Trophoblast cell (in vitro differentiated cells and primary cell): ENCODE measurements around the gene MIF.

Experiments used
- DNase-seq, 2 donors: peaks; one replicate each; pipeline ENCODE4 v3.0.0-alpha.2; 2016
- H2AFZ ChIP-seq: 2 replicates; pipeline ENCODE4 v1.6.1; 2013; ENCODE audit warnings: low read length, moderate library complexity, mild to moderate bottlenecking; ENCODE audit not compliant: insufficient read depth, poor library complexity
- H2AK5ac ChIP-seq: 2 replicates; pipeline ENCODE4 v1.6.1; 2013; ENCODE audit warnings: mild to moderate bottlenecking, low read length
- H2BK120ac ChIP-seq: 2 replicates; pipeline ENCODE4 v1.6.1; 2013; ENCODE audit warnings: low read length, mild to moderate bottlenecking, moderate library complexity; ENCODE audit not compliant: insufficient read depth, poor library complexity
- H2BK12ac ChIP-seq: 2 replicates; pipeline ENCODE4 v1.6.1; 2013; ENCODE audit warnings: mild to moderate bottlenecking, low read length, moderate library complexity
- H2BK5ac ChIP-seq: 2 replicates; pipeline ENCODE4 v1.6.1; 2013; ENCODE audit warnings: low read length, low read depth, moderate library complexity, mild to moderate bottlenecking; ENCODE audit not compliant: poor library complexity
- H3K14ac ChIP-seq: 2 replicates; pipeline ENCODE4 v1.6.1; 2013; ENCODE audit warnings: mild to moderate bottlenecking, low read length
- H3K18ac ChIP-seq: 2 replicates; pipeline ENCODE4 v1.6.1; 2013; ENCODE audit warnings: mild to moderate bottlenecking, low read length
- H3K23ac ChIP-seq: 2 replicates; pipeline ENCODE4 v1.6.1; 2013; ENCODE audit warnings: low read length
- H3K27ac ChIP-seq: 2 replicates; pipeline ENCODE4 v1.5.1; 2013; ENCODE audit warnings: low read depth, mild to moderate bottlenecking, inconsistent platforms, low read length, moderate library complexity
- H3K27me3 ChIP-seq: 2 replicates; pipeline ENCODE4 v1.6.1; 2013; ENCODE audit warnings: inconsistent platforms, mild to moderate bottlenecking, low read length, moderate library complexity; ENCODE audit not compliant: insufficient read depth
- H3K36me3 ChIP-seq, 2 experiments: 1 replicate in 1 of 2; 2 replicates in 1 of 2; pipeline ENCODE4 v1.6.1; 2013; ENCODE audit warnings: low read length in 2 of 2, mild to moderate bottlenecking in 2 of 2, moderate library complexity in 1 of 2; ENCODE audit not compliant: insufficient read depth in 2 of 2, control insufficient read depth in 1 of 2
- H3K4ac ChIP-seq: 2 replicates; pipeline ENCODE4 v1.6.1; 2013; ENCODE audit warnings: low read depth, mild to moderate bottlenecking, low read length, moderate library complexity
- H3K4me1 ChIP-seq, 2 experiments: 1 replicate in 1 of 2; 2 replicates in 1 of 2; pipeline ENCODE4 v1.6.1; 2013; ENCODE audit warnings: low read length in 2 of 2, mild to moderate bottlenecking in 2 of 2, moderate library complexity in 1 of 2; ENCODE audit not compliant: insufficient read depth in 2 of 2, control insufficient read depth in 1 of 2
- H3K4me2 ChIP-seq: 2 replicates; pipeline ENCODE4 v1.6.1; 2013; ENCODE audit warnings: inconsistent platforms, mild to moderate bottlenecking, low read length, moderate library complexity
- H3K4me3 ChIP-seq: 2 replicates; pipeline ENCODE4 v1.5.1; 2013; ENCODE audit warnings: mild to moderate bottlenecking, low read depth, low read length, inconsistent platforms
- H3K79me1 ChIP-seq: one replicate; pipeline ENCODE4 v1.6.1; 2013; ENCODE audit warnings: low read length
- H3K79me2 ChIP-seq: 2 replicates; pipeline ENCODE4 v1.6.1; 2013; ENCODE audit warnings: low read length, mild to moderate bottlenecking; ENCODE audit not compliant: control insufficient read depth, insufficient read depth, poor library complexity
- H3K9ac ChIP-seq: 2 replicates; pipeline ENCODE4 v1.6.1; 2013; ENCODE audit warnings: mild to moderate bottlenecking, low read length
- H3K9me3 ChIP-seq: 2 replicates; pipeline ENCODE4 v1.6.1; 2013; ENCODE audit warnings: low read depth, mild to moderate bottlenecking, control low read depth, inconsistent platforms, low read length; ENCODE audit not compliant: insufficient read depth
- H4K12ac ChIP-seq: 2 replicates; pipeline ENCODE4 v1.6.1; 2013; ENCODE audit warnings: low read depth, mild to moderate bottlenecking, low read length, moderate library complexity
- H4K8ac ChIP-seq: 2 replicates; pipeline ENCODE4 v1.6.1; 2013; ENCODE audit warnings: low read depth, mild to moderate bottlenecking, low read length, moderate library complexity
- H4K91ac ChIP-seq: one replicate; pipeline ENCODE4 v1.6.1; 2013; ENCODE audit warnings: low read depth, mild to moderate bottlenecking, low read length, moderate library complexity
- WGBS: extraction: QIAGEN DNeasy Blood & Tissue Kit; methylation state at CpG from one replicate; pipeline ENCODE4 v1.1.7; 2013; ENCODE audit warnings: missing lambda C conversion rate; ENCODE audit not compliant: insufficient read length, insufficient coverage; ENCODE audit errors: extremely low coverage; 5-methylcytosine and 5-hydroxymethylcytosine counted together

Gene MIF

DNA sequence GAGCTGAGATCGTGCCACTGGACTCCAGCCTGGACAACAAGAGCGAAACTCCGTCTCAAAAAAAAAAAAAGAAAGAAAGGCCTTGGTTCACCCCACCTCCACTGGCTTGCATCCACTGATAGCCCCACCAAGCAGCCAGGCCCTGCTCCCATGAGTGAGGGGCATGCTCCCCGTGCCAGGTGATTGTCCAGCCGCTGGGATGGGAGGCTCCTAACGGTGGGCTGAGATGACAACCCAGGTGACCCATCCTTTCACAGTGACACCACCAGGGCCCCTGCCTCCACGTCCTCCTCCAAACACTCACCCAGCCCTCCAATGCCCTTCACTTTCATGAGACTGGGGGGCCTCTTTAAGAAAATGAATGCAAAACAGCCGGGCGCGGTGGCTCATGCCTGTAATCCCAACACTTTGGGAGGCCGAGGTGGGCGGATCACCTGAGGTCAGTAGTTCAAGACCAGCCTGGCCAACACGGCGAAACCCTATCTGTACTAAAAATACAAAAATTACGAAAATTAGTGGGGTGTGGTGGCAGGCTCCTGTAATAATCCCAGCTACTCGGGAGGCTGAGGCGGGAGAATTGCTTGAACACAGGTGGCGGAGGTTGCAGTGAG lies 46.8 kb upstream of the MIF start:
- no peaks in the 10 kb centered on the region for H3K79me1 ChIP-seq
- H4K91ac ChIP-seq = no peak overlapping the region
- no peak overlapping the region for H3K23ac ChIP-seq
- no peak overlapping the region for H2BK120ac ChIP-seq
- no peaks in the 10 kb centered on the region for H3K36me3 ChIP-seq
- no CpG with 5 or more reads among the region's 18 CpGs for WGBS
- H3K4me2 ChIP-seq = no peak overlapping the region
- H3K4me1 ChIP-seq = peaks cover 5% of the 10 kb centered on the region in 2 experiments
- H3K14ac ChIP-seq = no peak overlapping the region
- H3K79me2 ChIP-seq = no peaks in the 10 kb centered on the region
- no peak overlapping the region for H3K9ac ChIP-seq
- no peak overlapping the region for H3K18ac ChIP-seq
- no peaks in the 10 kb centered on the region for H3K9me3 ChIP-seq
- no peak overlapping the region for H2BK5ac ChIP-seq
- no peak overlapping the region for H2AFZ ChIP-seq
- H2AK5ac ChIP-seq = no peak overlapping the region
- no peak overlapping the region for H4K12ac ChIP-seq
- H3K4ac ChIP-seq = no peak overlapping the region
- DNase-seq = no peak
- no peak overlapping the region for H3K4me3 ChIP-seq
- H2BK12ac ChIP-seq = no peak overlapping the region
- H4K8ac ChIP-seq = no peak overlapping the region
- no peaks in the 10 kb centered on the region for H3K27me3 ChIP-seq
- no peak overlapping the region for H3K27ac ChIP-seq

DNA sequence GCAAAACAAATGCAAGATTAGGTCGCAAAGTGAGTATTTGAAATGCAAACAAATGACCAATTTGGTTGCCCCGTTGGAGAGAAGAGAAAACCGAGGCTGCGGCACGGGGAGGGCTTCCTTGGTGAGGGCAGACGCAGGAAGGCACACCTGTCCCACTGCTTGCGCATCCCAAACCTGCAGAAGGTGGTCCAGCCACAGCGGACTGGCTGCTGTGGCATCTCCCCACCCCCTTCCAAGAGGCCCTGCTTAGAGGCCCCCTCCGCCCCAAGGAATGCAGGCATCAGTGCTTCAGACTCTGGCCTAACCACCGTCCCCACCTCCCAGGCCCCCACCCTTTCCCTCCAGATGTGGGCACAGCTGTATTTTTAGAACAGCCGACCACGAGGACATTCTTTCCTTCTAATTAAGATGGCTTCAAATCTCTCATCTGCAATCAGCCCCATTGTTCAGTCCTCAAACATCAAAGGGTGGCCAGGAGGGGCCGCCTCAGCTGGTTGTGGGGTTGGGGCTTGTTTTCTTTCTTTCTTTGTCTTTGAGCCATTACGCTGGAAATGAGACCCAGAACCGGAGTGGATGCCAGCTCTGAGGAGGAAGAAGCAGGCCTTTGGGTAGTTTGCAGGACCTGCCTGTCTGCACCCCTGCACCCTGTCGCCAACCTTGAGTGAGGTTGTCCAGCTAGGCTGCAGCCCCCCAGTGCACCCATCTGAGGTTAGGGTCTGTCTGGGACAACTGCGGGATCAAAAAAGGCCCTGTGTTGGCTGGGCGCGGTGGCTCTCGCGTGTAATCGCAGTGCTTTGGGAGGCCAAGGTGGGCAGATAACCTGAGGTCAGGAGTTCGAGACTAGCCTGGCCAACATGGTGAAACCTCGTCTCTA lies 46.0 kb upstream of the MIF start:
- Histone ChIP-seq H3K23ac (no peak overlapping the region), H3K4me3 (no peak overlapping the region), H3K18ac (no peak overlapping the region), H3K27ac (no peak overlapping the region), H4K12ac (no peak overlapping the region), H3K9ac (no peak overlapping the region), H3K36me3 (no peaks in the 10 kb centered on the region), H2AK5ac (no peak overlapping the region), H3K27me3 (no peaks in the 10 kb centered on the region), H3K79me2 (no peaks in the 10 kb centered on the region), H2AFZ (no peak overlapping the region), H4K8ac (no peak overlapping the region), H2BK120ac (no peak overlapping the region), H3K4ac (no peak overlapping the region), H3K9me3 (no peaks in the 10 kb centered on the region), H2BK5ac (no peak overlapping the region), H3K14ac (no peak overlapping the region), H3K79me1 (no peaks in the 10 kb centered on the region), H4K91ac (no peak overlapping the region), H2BK12ac (peak overlapping the region; percentile 6), H3K4me1 (peaks cover 5% of the 10 kb centered on the region in 2 experiments), H3K4me2 (no peak overlapping the region)
- no CpG with 5 or more reads among the region's 24 CpGs for whole genome bisulfite sequencing
- DNase-seq = no peak

DNA sequence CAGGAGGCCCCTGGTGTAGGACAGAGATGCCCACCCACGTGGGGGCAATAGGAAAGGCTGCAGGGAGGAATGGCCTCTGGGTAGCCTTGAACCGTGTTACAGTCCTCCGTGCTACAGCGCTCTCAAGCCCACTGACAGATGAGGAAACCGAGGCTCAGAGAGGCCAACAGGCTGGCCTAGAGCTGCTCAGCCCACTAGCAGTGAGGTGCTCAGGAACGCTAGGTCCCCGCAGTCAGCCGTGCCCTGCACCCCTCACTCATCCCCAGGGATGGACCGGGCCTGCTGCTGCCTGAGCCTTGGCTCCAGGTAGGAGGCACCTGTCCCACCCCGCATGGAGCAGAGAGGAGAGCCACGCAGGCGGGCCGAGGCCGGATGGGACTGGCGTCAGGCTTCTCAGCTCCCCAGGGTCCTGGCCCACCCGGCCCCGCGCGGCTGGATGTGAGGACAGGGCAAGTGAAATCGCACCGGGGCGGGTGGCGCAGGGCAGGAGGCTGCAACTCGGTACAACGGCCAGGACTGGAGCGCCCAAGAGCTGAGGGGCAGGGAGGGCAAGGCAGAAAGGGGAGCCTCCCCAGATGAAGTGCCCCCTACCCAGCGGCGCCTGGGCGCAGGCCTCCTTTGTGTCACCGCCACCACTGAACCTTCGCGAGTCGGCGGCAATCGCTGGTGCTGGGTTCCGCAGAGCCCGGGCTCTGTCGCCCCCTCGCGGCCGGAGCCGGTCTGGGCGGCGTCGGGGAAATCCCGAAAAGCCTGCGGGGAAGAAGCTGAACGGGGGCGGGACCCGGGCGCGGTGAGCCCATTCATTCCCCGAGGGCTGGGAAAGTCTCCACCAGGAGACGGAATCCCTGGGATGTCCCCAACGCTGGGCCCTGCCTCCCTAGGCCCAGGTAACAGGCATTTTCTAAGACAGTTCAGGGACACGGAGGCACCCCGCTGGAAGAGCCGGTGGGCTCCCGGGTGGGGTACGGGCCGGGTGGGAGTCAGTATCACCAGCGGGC lies 44.9 kb upstream of the MIF start:
- Histone ChIP-seq H3K4ac (no peak overlapping the region), H3K23ac (no peak overlapping the region), H3K79me2 (no peaks in the 10 kb centered on the region), H2AK5ac (peak overlapping the region; percentile 21), H3K4me3 (no peak overlapping the region), H3K4me2 (peak overlapping the region; percentile 31), H3K27ac (no peak overlapping the region), H3K27me3 (no peaks in the 10 kb centered on the region), H2BK5ac (no peak overlapping the region), H3K18ac (peak overlapping the region; percentile 53), H2BK120ac (peak overlapping the region; percentile 44), H2AFZ (peak overlapping the region; percentile 82), H4K12ac (peak overlapping the region; percentile 50), H3K4me1 (peaks cover 5% of the 10 kb centered on the region in 2 experiments), H3K36me3 (no peaks in the 10 kb centered on the region), H4K8ac (peak overlapping the region; percentile 73), H3K9me3 (no peaks in the 10 kb centered on the region), H3K14ac (peak overlapping the region; percentile 40), H2BK12ac (peak overlapping the region; percentile 25), H4K91ac (peak overlapping the region; percentile 29), H3K9ac (no peak overlapping the region), H3K79me1 (no peaks in the 10 kb centered on the region)
- no CpG with 5 or more reads among the region's 62 CpGs for WGBS
- peak; percentile 93 to 97 for DNase-seq

DNA sequence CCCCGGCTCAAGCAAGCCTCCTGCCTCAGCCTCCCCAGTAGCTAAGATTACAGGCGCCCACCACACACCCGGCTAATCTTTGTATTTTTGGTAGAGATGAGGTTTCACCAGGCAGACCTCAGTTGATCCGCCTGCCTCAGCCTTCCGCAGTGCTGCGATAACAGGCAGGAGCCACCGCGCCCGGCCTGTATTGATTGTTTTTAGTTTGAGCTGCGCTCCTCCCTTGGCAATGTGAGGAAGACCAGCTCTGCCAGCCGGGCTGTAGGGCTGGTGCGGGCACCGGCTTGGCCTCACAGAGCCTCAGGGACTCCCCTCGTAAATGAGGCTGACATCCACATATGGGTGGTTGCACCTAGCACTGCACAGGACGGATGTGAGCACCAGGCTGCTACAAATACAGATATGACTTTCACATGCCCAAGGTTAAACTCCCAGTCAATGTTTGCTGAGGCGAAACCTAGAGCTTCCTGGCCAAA lies 44.0 kb upstream of the MIF start:
- no peak overlapping the region for H2AK5ac ChIP-seq
- H3K79me1 ChIP-seq = no peaks in the 10 kb centered on the region
- no peaks in the 10 kb centered on the region for H3K36me3 ChIP-seq
- no peak overlapping the region for H4K91ac ChIP-seq
- no peak overlapping the region for H3K9ac ChIP-seq
- no peak for DNase-seq
- no peak overlapping the region for H3K4me3 ChIP-seq
- no peak overlapping the region for H4K12ac ChIP-seq
- no peak overlapping the region for H2BK12ac ChIP-seq
- no peaks in the 10 kb centered on the region for H3K79me2 ChIP-seq
- H3K27ac ChIP-seq = no peak overlapping the region
- no peak overlapping the region for H2BK120ac ChIP-seq
- H3K23ac ChIP-seq = no peak overlapping the region
- no peaks in the 10 kb centered on the region for H3K9me3 ChIP-seq
- peaks cover 5% of the 10 kb centered on the region in 2 experiments for H3K4me1 ChIP-seq
- no peak overlapping the region for H3K14ac ChIP-seq
- no peak overlapping the region for H4K8ac ChIP-seq
- H3K4me2 ChIP-seq = no peak overlapping the region
- H2BK5ac ChIP-seq = no peak overlapping the region
- H2AFZ ChIP-seq = no peak overlapping the region
- no peak overlapping the region for H3K4ac ChIP-seq
- H3K18ac ChIP-seq = no peak overlapping the region
- H3K27me3 ChIP-seq = no peaks in the 10 kb centered on the region
- WGBS = no CpG with 5 or more reads among the region's 16 CpGs
